HL-60 (cell line): ENCODE results near the gene CSTF1.

Source experiments
- CTCF ChIP-seq: IDR thresholded peaks from one replicate; pipeline ENCODE4 v1.5.1; 2011; ENCODE audit warnings: low read length, control low read depth, inconsistent platforms; ENCODE audit not compliant: insufficient read depth
- GABPA ChIP-seq: IDR thresholded peaks from 2 replicates; pipeline ENCODE4 v1.6.1; 2012; ENCODE audit warnings: low read depth
- SPI1 ChIP-seq: IDR thresholded peaks from 2 replicates; pipeline ENCODE4 v1.6.1; 2012; ENCODE audit warnings: low read depth, mild to moderate bottlenecking, borderline replicate concordance
- TF ChIP-seq, protein P1 (sequence below): IDR thresholded peaks from 2 replicates; pipeline ENCODE4 v1.6.1; 2012; ENCODE audit warnings: low read depth; ENCODE audit not compliant: insufficient replicate concordance

- TF ChIP-seq CTCF, result no peak
- TF ChIP-seq, protein P1, sequence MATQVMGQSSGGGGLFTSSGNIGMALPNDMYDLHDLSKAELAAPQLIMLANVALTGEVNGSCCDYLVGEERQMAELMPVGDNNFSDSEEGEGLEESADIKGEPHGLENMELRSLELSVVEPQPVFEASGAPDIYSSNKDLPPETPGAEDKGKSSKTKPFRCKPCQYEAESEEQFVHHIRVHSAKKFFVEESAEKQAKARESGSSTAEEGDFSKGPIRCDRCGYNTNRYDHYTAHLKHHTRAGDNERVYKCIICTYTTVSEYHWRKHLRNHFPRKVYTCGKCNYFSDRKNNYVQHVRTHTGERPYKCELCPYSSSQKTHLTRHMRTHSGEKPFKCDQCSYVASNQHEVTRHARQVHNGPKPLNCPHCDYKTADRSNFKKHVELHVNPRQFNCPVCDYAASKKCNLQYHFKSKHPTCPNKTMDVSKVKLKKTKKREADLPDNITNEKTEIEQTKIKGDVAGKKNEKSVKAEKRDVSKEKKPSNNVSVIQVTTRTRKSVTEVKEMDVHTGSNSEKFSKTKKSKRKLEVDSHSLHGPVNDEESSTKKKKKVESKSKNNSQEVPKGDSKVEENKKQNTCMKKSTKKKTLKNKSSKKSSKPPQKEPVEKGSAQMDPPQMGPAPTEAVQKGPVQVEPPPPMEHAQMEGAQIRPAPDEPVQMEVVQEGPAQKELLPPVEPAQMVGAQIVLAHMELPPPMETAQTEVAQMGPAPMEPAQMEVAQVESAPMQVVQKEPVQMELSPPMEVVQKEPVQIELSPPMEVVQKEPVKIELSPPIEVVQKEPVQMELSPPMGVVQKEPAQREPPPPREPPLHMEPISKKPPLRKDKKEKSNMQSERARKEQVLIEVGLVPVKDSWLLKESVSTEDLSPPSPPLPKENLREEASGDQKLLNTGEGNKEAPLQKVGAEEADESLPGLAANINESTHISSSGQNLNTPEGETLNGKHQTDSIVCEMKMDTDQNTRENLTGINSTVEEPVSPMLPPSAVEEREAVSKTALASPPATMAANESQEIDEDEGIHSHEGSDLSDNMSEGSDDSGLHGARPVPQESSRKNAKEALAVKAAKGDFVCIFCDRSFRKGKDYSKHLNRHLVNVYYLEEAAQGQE, result no peak
- TF ChIP-seq SPI1, result no peak
- no peak for TF ChIP-seq GABPA
Observed at GRCh38 chr20:56381501-56381900, 10.9 kb upstream of the CSTF1 start.
